ENCODE results near the gene FKBP1C.

GRCh38 chr6:63174173-63174572, 37.1 kb upstream of the FKBP1C start:
- TF ChIP-seq EZH2 (IDR thresholded peaks at IDR 0.05; ENCODE audit: borderline replicate concordance, low read depth, low read length, severe bottlenecking) (no peak), CTCF (IDR thresholded peaks at IDR 0.05; ENCODE audit: extremely low read depth in 1 of 2, insufficient read depth in 1 of 2, low read depth in 1 of 2, low read length in 2 of 2) (no peak), POLR2A (IDR thresholded peaks at IDR 0.05; ENCODE audit: low read depth, low read length) (no peak), POLR2AphosphoS5 (IDR thresholded peaks at IDR 0.05; ENCODE audit: insufficient read depth, low read depth, low read length) (no peak), JUN (IDR thresholded peaks at IDR 0.05; ENCODE audit: borderline replicate concordance, insufficient read depth, insufficient read length, low read depth) (no peak), GATA2 (IDR thresholded peaks at IDR 0.05; ENCODE audit: insufficient read depth, insufficient read length, low read depth, low read length) (no peak), MAX (IDR thresholded peaks at IDR 0.05; ENCODE audit: insufficient read depth, insufficient read length) (no peak), FOS (IDR thresholded peaks at IDR 0.05; ENCODE audit: borderline replicate concordance, insufficient read depth, low read length) (no peak)

Data from endothelial cell of umbilical vein (primary cell).